NCI-H748 (cell line): ENCODE data around the gene SLC34A1.

Experiments used
- DNase-seq: peaks from one replicate; lab custom pipeline; 2025; ENCODE audit not compliant: unreplicated experiment; lab: John Stamatoyannopoulos, UW

Gene SLC34A1

DNA sequence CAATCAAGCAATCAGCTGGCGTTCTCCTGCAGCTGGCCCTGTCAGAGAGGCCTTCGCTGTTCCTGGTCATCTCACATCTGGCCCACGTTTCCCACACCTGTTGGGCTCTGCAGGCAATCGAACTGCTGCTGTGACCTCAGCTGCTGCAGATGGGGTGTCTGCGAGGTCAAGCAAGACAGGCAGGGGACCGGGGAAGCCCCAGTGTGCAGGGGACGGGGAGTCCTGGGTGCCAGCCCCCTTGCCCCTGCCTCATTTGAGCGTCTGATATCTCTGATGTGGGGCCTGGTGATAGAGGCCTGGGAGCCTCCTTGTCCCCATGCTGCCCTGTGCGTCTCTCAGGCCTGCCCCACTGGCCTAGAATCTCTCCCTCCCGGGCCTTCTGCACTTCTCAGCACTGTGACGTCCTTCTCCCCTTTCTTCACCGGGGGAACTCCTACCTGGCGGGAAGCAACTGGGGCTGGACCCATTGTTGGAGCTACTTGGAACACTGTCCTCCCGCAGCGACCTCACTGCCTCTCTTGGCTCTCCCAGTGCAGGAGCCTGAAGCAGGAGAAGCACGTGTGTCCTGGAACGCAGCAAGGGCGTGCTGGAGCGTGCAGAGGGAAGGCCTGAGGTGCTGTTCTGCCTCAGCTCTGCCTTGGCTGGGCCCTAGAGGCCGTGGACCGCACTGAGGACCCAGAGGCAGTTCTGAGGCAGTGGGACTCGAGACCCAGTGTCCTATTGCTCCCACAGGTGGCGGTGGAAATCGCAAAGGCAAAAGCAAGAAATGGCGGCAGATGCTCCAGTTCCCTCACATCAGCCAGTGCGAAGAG, 46.1 kb downstream of the SLC34A1 start:
- no peak for DNase-seq

DNA sequence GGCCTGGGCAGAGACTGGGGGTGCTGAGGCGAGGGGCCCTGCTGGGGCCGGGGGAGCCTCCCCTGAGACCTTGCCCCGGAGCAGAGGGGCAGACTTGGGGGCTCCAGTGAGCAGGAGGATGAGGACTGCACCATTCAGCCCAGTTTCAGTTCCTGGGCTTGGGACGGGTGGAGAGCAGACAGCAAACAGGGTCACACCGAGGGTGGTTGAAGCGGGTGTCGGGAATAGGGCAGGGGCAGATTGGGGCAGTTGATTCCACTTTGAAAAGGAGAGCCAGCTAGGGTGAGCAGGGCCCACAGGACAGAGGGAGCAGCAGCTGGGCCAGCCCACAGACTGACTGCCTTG, 46.7 kb downstream of the SLC34A1 start:
- DNase-seq = no peak

DNA sequence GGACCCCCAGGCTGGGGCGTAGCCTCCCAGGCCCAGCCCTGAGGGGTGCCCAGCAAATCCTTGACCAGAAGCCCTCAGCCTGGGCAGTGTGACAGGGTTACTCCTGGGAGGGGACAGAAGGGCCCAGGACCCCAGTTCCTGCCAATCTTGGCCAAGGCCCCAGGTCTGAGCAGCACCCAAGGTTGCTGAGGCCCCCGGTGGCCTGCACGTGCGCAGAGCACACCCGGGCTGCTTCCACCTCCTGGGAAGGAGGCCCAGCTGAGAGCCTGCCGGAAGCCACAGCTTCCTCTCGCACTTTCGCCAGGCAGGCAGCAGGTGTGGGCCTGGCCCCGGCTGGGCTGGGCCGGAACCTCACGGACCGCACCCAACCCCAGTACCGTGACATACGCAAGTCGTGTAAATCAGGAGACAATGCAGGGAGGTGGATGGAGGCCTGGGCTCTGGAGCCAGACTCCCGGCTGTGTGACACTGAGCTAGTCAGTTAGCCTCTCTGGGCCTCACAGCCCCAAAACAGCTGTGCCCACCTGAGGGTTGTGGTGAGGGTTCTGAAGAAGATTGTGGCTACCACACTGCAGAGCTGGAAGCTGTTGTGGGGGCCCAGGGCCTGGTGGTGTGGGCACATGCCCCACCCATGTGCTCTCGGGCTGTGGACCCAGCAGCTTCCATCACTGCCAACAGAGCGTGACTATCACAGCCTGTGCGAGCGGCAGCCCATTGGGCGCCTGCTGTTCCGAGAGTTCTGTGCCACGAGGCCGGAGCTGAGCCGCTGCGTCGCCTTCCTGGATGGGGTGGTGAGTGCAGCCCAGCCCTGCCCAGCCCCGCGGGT, 47.3 kb downstream of the SLC34A1 start:
- no peak for DNase-seq

DNA sequence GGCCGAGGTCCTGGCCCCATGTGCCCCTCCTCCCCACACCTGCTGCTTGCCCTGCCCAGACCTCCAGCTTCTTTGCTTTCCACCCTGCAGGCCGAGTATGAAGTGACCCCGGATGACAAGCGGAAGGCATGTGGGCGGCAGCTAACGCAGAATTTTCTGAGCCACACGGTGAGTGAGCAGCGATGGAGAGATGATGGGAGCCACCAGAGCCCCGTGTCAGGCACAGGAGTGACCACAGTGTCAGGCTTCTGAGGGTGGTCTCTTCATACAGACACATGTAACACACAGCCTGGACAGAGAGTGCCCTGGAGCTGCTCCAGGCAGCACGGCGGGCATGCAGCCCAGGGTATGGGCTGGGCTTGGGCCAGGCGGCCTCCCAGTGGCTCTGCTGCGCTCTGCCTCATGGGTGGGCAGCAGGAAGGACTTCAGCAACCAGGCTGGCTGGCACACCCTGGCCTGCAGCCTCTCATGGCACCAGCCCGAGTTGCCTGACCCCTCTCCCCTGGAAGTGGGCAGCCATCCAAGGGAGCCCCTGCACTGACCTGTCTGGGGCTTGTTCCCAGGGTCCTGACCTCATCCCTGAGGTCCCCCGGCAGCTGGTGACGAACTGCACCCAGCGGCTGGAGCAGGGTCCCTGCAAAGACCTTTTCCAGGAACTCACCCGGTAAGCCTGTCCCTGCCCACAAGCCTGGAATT, 48.1 kb downstream of the SLC34A1 start:
- DNase-seq = no peak

DNA sequence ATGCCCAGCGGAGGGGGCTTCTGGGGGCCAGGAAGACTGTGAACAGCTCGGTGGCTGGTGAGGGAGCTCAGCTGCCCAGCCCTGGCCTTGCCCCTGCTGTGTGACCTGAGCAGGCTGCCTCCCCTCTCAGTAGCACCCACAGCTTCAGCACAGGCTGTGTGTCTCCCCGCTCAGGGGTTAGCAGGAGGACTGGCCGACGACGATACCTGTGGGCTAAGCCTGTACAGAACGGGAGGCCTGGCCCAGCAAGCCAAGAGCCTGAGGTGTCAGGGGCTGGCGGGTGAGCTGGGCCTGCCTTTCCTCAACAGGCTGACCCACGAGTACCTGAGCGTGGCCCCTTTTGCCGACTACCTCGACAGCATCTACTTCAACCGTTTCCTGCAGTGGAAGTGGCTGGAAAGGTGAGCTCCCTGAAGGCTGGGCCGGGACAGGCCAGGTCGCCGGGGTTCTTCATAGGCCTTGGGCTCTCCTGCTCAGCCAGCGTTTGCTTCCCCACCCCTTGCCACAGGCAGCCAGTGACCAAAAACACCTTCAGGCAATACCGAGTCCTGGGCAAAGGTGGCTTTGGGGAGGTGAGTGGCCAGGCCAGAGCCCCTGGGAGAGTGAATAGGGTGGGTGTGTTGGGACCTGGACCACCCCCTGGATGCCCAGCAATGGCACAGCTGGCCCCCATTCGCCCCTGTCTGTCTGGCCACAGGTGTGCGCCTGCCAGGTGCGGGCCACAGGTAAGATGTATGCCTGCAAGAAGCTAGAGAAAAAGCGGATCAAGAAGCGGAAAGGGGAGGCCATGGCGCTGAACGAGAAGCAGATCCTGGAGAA, 48.8 kb downstream of the SLC34A1 start:
- no peak for DNase-seq

DNA sequence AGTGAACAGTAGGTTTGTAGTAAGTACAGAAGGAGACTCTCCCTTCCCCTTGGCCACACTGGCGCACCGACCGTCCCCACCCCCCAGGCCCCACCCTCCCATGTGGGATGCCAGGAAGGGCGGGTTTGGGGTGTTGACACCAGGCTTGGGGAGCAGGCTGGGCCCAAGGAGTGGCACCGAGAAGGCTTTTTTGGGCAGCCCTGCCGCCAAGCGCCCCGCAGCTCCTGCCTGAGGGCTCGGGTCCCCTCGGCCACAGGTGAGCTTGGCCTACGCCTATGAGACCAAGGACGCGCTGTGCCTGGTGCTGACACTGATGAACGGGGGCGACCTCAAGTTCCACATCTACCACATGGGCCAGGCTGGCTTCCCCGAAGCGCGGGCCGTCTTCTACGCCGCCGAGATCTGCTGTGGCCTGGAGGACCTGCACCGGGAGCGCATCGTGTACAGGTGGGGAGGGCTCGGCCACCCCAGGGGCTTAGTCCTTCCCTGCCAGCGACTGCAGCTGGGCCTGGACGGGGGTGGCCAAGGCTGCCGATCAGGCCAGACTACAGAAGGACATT, 49.5 kb downstream of the SLC34A1 start:
- DNase-seq = no peak

DNA sequence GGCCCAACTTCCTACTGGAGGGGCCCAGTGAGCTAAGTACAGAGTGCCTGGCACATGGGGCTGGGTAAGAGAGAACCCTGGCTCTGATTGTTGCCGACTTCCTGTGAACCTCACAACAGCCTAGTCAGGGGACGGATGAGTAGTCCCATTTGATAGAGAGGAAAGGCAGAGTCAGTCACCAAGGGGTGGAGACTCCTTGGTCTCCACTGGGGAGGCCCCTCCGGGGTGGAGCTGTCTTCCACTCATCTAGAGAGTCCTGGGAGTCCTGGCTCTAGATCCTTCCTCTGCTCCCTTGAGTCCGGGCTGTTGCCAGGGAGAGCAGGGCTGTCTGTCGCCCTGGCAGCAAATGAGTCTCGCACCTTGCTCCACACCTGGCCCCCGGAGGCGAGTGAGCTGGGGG, 50.2 kb downstream of the SLC34A1 start:
- DNase-seq = no peak

DNA sequence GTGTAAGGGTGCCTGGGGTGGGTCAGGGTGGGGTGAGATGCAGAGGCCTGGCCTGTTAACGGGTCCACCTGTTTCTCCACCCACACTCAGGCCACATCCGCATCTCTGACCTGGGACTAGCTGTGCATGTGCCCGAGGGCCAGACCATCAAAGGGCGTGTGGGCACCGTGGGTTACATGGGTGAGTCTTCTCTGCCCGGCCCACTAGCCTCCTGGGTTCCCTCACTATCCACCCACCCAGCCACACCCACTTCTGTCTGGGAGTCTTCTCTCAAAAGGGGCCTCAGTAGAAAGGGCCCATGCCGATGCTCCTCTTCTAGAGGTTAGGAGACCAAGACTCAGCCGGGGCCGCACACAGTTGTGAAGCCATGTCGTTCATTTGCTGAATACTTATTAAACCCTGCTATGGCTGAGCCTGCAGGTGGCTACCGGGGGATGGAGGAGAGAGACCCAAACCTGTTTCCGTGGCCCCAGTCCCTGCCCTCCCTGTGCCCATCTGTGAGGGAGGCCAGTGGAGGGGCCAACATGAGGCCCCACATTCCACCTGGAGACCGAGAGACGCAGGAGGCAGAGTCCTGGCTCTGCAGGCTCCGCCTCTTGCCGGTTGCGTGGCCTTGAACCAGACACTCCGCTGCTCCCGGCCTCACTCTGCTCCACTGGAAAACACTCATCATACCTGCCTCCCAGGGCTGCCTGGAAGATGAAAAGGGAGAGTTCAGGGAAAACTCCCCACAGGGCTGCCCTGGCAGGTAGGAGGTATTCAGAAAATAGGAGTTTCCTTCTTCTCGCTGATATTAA, 50.9 kb downstream of the SLC34A1 start:
- DNase-seq = no peak

DNA sequence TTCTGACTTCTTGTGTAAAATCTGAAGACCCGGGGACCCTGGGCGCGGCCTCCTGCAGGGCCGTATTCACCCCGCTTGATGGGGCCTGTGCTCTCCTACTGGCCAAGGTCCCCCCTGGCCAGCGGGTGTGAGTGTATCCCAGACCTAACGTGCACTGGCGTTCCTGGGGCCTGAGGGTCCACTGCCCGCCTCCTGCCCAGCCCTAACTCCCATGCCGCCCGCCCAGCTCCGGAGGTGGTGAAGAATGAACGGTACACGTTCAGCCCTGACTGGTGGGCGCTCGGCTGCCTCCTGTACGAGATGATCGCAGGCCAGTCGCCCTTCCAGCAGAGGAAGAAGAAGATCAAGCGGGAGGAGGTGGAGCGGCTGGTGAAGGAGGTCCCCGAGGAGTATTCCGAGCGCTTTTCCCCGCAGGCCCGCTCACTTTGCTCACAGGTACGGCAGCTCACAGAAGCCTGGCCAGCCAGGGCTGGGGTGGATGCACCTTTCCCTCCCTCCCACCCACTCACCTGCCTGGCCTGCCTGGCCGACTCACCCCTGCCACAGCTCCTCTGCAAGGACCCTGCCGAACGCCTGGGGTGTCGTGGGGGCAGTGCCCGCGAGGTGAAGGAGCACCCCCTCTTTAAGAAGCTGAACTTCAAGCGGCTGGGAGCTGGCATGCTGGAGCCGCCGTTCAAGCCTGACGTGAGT, 51.8 kb downstream of the SLC34A1 start:
- no peak for DNase-seq

DNA sequence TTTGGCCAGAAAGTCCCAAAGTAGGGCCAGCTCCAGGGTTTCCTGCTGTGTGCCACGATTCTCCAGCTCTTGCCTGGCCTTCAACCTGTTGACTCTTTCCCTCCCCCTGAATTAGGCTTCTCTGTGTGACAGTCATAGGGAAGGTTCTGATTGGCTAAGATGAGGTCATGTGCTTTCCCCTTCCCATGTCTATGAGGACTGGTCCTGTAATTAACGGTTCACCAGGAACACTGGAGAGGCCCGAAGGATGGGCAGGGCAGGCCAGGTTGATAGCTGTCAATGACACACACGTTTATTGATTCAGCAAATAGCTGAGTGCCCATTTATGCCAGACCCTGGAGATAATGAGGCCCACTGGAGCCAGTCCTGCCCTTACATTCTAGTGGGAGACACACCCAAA, 53.4 kb downstream of the SLC34A1 start:
- DNase-seq = peak; percentile 52

DNA sequence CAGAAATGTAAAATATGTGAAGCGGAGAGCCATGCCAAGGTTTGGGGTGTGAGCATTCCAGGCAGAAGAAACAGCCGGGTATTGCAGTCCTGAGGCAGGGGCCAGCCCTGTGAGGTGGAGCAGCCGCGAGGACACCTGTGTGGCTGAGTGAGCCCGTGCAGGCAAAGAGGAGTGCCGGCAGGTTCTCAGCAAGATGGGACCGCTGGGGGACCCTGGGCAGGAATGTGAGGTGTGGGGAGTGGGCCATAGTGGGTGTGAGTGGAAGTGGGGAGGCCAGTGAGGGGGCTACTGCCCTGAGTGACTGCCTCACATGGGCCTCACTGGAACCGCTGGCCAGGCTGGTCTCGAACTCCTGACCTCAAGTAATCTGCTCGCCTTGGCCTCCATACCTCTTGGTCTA, 54.2 kb downstream of the SLC34A1 start:
- DNase-seq = no peak

DNA sequence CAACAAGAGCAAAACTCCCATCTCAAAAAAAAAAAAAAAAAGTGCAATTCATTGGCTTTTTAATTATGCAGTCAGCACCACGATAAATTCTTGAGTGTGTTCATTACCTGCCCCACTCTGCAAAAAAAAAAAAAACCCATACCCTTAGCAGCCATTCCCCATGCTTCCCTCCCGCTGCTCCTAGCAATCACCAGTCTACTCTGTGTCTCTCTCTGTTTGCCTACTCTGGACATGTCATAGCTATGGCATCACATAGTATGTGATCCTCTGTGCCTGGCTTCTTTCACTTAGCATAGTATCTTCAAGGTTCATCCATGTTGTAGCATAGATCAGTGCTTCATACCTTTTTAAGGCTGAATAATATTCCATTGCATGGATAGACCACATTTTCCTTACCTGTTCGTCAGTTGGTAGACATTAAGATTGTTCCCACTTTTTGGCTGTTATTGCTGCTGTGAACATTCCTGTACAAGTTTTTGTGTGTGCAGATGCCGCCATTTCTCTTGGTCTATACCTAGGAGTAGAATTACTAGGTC, 55.4 kb downstream of the SLC34A1 start:
- no peak for DNase-seq

DNA sequence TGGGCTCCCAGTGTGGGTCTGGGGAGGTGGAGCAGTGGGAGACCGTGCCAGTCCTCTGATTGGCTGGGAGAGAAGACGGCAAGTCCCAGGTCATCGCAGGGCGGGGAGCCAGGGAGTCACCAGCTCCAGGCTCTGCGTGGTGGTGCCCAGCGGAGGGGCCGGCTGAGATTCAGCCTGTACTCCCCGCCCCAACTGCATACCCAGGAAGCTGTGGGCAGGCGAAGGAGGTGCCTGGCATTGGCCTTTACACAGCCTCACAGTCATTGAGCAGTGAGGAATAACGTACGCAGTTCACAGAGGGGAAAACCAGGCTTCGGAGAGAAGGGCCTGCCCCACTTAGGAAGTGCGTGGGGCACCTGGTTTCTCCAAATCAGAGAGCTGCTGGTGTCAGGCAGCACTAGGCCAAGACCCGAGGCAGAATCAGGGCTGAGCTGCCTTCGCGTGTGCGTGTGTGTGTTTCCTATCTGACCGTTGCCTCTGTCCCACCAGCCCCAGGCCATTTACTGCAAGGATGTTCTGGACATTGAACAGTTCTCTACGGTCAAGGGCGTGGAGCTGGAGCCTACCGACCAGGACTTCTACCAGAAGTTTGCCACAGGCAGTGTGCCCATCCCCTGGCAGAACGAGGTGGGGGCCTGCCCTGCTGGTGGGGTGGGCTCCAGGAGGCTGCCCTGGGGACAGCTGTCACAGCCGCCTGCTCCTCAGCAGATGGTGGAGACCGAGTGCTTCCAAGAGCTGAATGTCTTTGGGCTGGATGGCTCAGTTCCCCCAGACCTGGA, 56.2 kb downstream of the SLC34A1 start:
- no peak for DNase-seq

DNA sequence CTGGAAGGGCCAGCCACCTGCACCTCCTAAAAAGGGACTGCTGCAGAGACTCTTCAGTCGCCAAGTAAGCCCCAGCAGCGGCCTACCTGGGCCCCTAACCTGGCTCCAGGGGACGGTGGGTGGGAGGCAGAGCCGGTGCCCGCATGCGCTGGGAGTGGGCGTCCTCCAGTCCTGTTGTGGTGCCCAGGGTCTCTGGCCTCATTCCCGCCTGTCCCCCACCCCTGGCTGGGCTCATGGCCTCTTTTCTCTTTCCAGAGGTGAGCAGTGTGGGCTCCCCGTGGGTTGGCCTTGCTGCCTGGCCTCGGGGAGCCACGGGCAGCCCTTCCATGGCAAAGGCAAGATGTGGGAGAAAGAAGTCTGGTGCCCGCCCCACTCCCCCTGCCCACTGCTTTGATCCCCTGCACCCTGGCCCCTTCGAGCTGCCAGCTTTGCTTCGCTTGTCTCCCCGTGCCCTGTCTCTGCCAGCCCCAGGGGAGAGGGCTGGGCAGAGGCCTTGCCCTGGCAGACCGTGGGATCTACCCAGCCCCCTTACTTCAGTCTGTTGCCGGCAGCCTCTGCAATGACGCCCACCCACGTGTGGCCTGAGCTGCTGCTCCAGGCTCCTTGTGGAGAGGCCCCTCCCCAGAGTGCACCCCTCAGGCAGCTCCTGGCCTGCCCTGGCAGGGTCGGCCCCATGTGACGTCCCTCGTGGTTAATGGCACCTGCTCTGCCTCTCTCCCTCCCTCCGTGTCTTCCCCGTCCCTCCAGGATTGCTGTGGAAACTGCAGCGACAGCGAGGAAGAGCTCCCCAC, 57.0 kb downstream of the SLC34A1 start:
- no peak for DNase-seq

DNA sequence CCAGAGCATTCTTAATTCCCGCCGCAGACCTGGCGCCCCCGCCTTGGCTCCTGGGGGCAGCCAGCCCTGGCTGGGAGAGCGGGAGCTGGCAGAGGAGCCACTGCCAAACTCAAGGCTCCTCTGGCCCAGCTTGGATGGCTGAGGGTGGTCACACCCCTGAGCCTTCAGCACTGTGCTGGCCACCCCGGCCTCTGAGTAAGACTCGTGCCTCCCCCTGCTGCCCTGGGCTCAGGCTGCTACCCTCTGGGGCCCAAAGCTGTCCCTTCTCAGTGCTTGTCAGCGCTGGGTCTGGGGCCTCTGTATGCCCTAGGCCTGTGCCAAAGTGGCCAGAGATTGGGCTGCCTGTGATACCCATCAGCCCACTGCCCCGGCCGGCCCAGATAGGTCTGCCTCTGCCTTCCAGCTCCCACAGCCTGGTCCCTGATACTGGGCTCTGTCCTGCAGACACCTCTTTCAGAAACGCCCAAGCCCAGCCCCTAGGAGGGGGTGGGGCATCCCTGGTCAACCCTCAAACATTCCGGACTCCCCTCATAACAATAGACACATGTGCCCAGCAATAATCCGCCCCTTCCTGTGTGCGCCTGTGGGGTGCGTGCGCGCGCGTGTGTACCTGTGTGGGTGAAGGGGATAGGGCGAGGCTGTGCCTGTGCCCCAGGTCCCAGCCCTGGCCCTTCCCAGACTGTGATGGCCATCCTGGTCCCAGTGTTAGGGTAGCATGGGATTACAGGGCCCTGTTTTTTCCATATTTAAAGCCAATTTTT, 58.0 kb downstream of the SLC34A1 start:
- no peak for DNase-seq

DNA sequence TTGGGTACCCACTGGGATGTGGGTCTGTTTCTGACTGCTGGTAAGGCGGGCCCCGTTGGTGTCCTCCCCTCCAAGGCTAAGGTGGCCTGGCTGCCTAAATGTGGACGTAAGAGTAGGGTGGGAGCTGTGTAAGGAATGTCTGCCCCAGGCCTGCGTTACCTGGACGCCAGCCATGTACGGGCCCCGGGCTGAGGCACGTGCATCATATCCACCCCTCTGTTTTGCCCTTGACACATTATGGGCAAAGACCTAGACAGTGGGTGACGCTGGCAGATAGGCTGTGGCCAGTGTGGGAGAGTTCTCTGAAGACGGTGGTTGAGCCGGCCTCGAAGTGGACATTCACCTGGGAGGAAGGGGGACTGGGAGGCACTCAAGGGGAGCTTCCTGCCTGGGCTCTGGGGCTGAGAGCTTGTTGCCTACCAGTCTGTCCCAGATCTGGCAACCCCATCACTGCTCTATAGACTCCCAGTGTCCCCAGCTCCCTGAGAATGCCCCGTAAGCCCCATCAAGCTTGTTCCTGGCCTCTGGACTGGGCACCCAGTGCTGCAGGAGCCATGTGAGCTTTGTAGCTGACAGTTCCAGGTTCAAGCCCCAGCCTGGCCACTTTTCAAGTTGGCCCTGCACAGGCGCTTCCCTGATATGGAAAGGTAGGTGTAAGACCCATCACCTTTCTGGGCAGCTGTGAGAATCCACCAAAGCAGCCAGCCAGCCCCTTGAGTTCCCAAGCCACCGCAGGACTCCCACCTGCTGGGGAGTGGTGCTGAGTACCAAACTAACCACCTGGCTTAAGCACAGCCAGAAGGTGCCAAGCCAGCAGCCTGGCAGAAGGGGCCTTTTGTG, 59.1 kb downstream of the SLC34A1 start:
- DNase-seq = no peak
